Ovary (tissue), 3 donors: Measurements from ENCODE around the gene NSL1.

Experiments
- CTCF ChIP-seq, 3 donors: fragments of 450-650 bp in 2 of 3; fragments of 200-600 bp in 1 of 3; IDR thresholded peaks; one replicate each; pipeline versions ENCODE4 v1.5.1 to v1.8.0; 2016 to 2022; ENCODE audit warnings: antibody characterized with exemption in 3 of 3, mild to moderate bottlenecking in 1 of 3
- EP300 ChIP-seq: sonication (generic); formaldehyde crosslinking; IDR thresholded peaks from one replicate; pipeline ENCODE4 v1.6.1; 2017; ENCODE audit warnings: antibody characterized with exemption
- POLR2A ChIP-seq: fragments of 450-650 bp; IDR thresholded peaks from one replicate; pipeline ENCODE4 v1.6.1; 2017; ENCODE audit warnings: antibody characterized with exemption, mild to moderate bottlenecking, moderate library complexity
- donor health status: DM: no; HTN: no; CAD: no.

GRCh38 chr1:212719633-212720032, 71.9 kb downstream of the NSL1 start:
- no peak for TF ChIP-seq POLR2A
- TF ChIP-seq CTCF (IDR thresholded peaks at IDR 0.05): no peak
- TF ChIP-seq EP300: no peak
